ENCODE data around the gene MYO1D. TPM values are rescaled to one million over a fixed set of nuclear protein-coding genes. Genes with fewer than 3 reads are reported as not detected.

Gene MYO1D
- total and polyA plus RNA-seq, 2 donors (not counting 1 experiment from before 2014, with no cell fraction given): 5.4 to 26.7 TPM

DNA sequence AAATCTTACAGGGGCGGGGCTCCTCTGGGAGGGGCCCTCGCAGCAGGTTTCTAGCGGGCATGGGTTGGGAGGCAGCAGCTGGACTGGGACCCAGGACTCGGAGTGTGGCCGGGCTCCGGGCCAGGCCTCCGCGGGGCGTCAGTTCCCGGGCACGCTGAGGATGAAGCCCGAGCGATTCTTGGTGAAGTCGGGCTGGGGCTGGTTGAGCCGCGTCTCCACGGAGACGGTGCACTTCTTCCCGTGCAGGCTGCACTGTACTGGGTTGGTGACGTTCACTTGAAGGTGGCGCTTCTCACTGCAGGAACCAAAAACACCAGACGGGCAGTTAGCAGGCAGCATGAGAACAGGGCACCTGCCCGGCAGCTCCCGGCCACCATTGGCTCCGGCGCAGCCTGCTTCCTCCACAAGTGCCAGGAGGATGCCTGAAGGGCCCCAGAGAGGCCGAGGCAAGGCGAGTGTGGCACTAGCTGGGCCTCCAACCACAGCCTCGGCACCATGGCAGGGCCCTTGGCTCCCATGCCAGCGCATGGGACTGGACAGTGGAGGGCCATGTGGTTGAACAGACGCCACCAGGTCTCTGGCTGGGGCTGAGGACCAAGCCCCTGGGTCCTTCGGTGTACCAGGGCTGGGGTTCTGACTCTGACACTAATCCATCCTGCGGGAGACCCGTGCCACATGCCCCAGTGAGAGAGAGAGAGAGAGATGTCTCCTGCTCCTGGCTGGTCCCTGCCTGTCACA lies 382.1 kb downstream of the MYO1D start:
- peak overlapping the region; percentile 96 for H3K4me2 ChIP-seq (replicated peaks; ENCODE audit: low read depth, low read length, poor library complexity, severe bottlenecking)
- peaks cover 0 to 5% (median 0%) of the 10 kb centered on the region in 3 donors for H3K9me3 ChIP-seq (ENCODE audit: control extremely low read depth in 1 of 3, control insufficient read depth in 2 of 3, insufficient read depth in 1 of 3, low read length in 2 of 3)
- ATAC-seq (ENCODE audit: low read depth) (no peak), DNase-seq (no peak)
- no peak overlapping the region for H3K9ac ChIP-seq (ENCODE audit: low read length)
- no peaks in the 10 kb centered on the region for H3K27me3 ChIP-seq (replicated peaks in 1 of 4; ENCODE audit: control extremely low read depth in 1 of 4, control insufficient read depth in 3 of 4, insufficient read depth in 4 of 4, low read length in 3 of 4)
- TF ChIP-seq, protein P1, sequence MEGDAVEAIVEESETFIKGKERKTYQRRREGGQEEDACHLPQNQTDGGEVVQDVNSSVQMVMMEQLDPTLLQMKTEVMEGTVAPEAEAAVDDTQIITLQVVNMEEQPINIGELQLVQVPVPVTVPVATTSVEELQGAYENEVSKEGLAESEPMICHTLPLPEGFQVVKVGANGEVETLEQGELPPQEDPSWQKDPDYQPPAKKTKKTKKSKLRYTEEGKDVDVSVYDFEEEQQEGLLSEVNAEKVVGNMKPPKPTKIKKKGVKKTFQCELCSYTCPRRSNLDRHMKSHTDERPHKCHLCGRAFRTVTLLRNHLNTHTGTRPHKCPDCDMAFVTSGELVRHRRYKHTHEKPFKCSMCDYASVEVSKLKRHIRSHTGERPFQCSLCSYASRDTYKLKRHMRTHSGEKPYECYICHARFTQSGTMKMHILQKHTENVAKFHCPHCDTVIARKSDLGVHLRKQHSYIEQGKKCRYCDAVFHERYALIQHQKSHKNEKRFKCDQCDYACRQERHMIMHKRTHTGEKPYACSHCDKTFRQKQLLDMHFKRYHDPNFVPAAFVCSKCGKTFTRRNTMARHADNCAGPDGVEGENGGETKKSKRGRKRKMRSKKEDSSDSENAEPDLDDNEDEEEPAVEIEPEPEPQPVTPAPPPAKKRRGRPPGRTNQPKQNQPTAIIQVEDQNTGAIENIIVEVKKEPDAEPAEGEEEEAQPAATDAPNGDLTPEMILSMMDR (IDR thresholded peaks at IDR 0.05): no peak
- TF ChIP-seq EZH2 (IDR thresholded peaks at IDR 0.05; ENCODE audit: borderline replicate concordance, insufficient read depth, low read depth, low read length, poor library complexity, severe bottlenecking): no peak
- no peak overlapping the region for H3K27ac ChIP-seq (ENCODE audit: low read length in 2 of 2)
- WGBS (ENCODE audit: insufficient coverage): 96% methylated on average over 33 of the region's 34 CpGs
- no peaks in the 10 kb centered on the region for H3K9me3 Mint-ChIP-seq (ENCODE audit: insufficient read depth)
- ChIA-PET POLR2A (no interaction called here), CTCF (interaction anchor here (0.6 to 1.7 kb wide), 3 partner anchors 9 to 31 kb away, joined by 3 to 7 read pairs (median 5); no protein-coding TSS in a partner anchor)
- peaks cover 33% of the 10 kb centered on the region for H3K79me2 ChIP-seq (ENCODE audit: control insufficient read depth, insufficient read depth, low read length)
- no peak overlapping the region for H3K4me3 Mint-ChIP-seq
- peaks cover 56% of the 10 kb centered on the region for H3K4me1 Mint-ChIP-seq
- peak overlapping the region; percentile 29 for H2AFZ ChIP-seq (ENCODE audit: insufficient read depth, low read depth, low read length, poor library complexity, severe bottlenecking)
- H3K27ac Mint-ChIP-seq: no peak overlapping the region
- H3K4me3 ChIP-seq (ENCODE audit: control extremely low read depth in 1 of 5, extremely low read depth in 1 of 5, insufficient read depth in 1 of 5, low read depth in 2 of 5, low read length in 4 of 5): no peak overlapping the region
- H3K4me1 ChIP-seq (ENCODE audit: control insufficient read depth in 2 of 2, insufficient read depth in 2 of 2, low read length in 2 of 2): peaks cover 56 to 65% of the 10 kb centered on the region in 2 donors
- no peaks in the 10 kb centered on the region for H3K27me3 Mint-ChIP-seq
- H4K20me1 ChIP-seq (ENCODE audit: control insufficient read depth, insufficient read depth, low read length, poor library complexity, severe bottlenecking): no peaks in the 10 kb centered on the region
- H3K36me3 ChIP-seq (replicated peaks in 1 of 2; ENCODE audit: control extremely low read depth in 1 of 2, control insufficient read depth in 1 of 2, extremely low read depth in 1 of 2, insufficient read depth in 2 of 2, low read length in 1 of 2): peaks cover 0 to 2% of the 10 kb centered on the region in 2 experiments
- intact Hi-C loops (cut with micrococcal nuclease): no loop called here

DNA sequence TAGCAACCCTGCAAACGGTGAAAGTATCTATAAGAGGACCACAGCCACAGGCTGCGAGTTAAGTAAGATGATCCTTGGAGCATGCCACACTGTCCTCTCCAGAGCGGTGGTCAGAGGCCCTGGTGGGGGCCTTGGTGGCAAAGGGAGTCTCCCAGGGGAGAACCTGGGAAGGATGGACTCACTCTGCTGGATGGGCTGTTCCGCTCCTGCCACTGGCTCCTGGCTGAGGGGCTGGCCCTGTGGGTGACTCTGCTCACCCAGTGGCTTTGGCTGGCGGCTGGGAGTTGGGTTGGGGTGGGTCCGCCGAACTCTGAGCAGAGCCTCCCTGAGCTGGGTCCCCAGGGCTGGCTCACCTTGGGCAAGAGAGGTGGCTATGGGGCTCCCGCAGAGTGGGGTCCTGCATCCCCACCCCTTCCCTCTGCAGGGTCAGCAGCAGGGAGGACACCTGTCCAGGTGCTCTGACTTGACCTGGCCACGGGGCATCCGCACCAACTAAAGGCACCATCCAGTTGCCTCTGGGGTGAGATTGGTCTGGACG lies 382.9 kb downstream of the MYO1D start:
- Histone ChIP-seq H3K4me2 (replicated peaks; ENCODE audit: low read depth, low read length, poor library complexity, severe bottlenecking) (peak overlapping the region; percentile 96), H3K36me3 (replicated peaks in 1 of 2; ENCODE audit: control extremely low read depth in 1 of 2, control insufficient read depth in 1 of 2, extremely low read depth in 1 of 2, insufficient read depth in 2 of 2, low read length in 1 of 2) (peaks cover 0 to 7% of the 10 kb centered on the region in 2 experiments), H3K79me2 (ENCODE audit: control insufficient read depth, insufficient read depth, low read length) (peaks cover 41% of the 10 kb centered on the region), H3K4me3 (ENCODE audit: control extremely low read depth in 1 of 5, extremely low read depth in 1 of 5, insufficient read depth in 1 of 5, low read depth in 2 of 5, low read length in 4 of 5) (no peak overlapping the region), H2AFZ (ENCODE audit: insufficient read depth, low read depth, low read length, poor library complexity, severe bottlenecking) (no peak overlapping the region), H3K27me3 (replicated peaks in 1 of 4; ENCODE audit: control extremely low read depth in 1 of 4, control insufficient read depth in 3 of 4, insufficient read depth in 4 of 4, low read length in 3 of 4) (no peaks in the 10 kb centered on the region), H3K4me1 (ENCODE audit: control insufficient read depth in 2 of 2, insufficient read depth in 2 of 2, low read length in 2 of 2) (peaks cover 64 to 72% of the 10 kb centered on the region in 2 donors), H3K9me3 (ENCODE audit: control extremely low read depth in 1 of 3, control insufficient read depth in 2 of 3, insufficient read depth in 1 of 3, low read length in 2 of 3) (peaks cover 0 to 5% (median 0%) of the 10 kb centered on the region in 3 donors), H3K27ac (ENCODE audit: low read length in 2 of 2) (no peak overlapping the region), H3K9ac (ENCODE audit: low read length) (no peak overlapping the region), H4K20me1 (ENCODE audit: control insufficient read depth, insufficient read depth, low read length, poor library complexity, severe bottlenecking) (peaks cover under 1% of the 10 kb centered on the region)
- H3K27me3 Mint-ChIP-seq: no peaks in the 10 kb centered on the region
- no peak for DNase-seq
- TF ChIP-seq EZH2 (IDR thresholded peaks at IDR 0.05; ENCODE audit: borderline replicate concordance, insufficient read depth, low read depth, low read length, poor library complexity, severe bottlenecking): no peak
- TF ChIP-seq, protein P1 (IDR thresholded peaks at IDR 0.05): no peak
- no peak for ATAC-seq (ENCODE audit: low read depth)
- no peaks in the 10 kb centered on the region for H3K9me3 Mint-ChIP-seq (ENCODE audit: insufficient read depth)
- peaks cover 63% of the 10 kb centered on the region for H3K4me1 Mint-ChIP-seq
- intact Hi-C loops (cut with micrococcal nuclease): no loop called here
- H3K4me3 Mint-ChIP-seq: no peak overlapping the region
- ChIA-PET POLR2A (no interaction called here), CTCF (no interaction called here)
- no peak overlapping the region for H3K27ac Mint-ChIP-seq
- WGBS (ENCODE audit: insufficient coverage): 99% methylated on average over 11 of the region's 11 CpGs
